T-helper 2 cell treated with Interferon-gamma antibody and Interleukin-4, amounts not matched to agents 100 ng/mL and 5 ng/mL, for 36 hours (primary cell): ENCODE data around the gene B4GALT6. TPM values are rescaled to one million over a fixed set of nuclear protein-coding genes. Genes with fewer than 3 reads are reported as not detected.

Experiments used
- intact Hi-C: fragments of 100-400 bp; cut with micrococcal nuclease; formaldehyde crosslinking; loops from one replicate; pipeline ENCODE4 v1.15.1; 2023
- total RNA-seq: library from RNA; stranded (reverse); gene quantifications from 2 replicates; pipeline ENCODE4 v1.2.3, GENCODE V29; 2022

B4GALT6 gene
- total RNA-seq, 1 donor from 2014 or later: 2.1 TPM

- intact Hi-C loops: no loop called here
Measured at GRCh38 chr18:31637445-31637844, 46.9 kb downstream of the B4GALT6 start.

GRCh38 chr18:31636387-31636786, 48.0 kb downstream of the B4GALT6 start:
- intact Hi-C loops: no loop called here

DNA sequence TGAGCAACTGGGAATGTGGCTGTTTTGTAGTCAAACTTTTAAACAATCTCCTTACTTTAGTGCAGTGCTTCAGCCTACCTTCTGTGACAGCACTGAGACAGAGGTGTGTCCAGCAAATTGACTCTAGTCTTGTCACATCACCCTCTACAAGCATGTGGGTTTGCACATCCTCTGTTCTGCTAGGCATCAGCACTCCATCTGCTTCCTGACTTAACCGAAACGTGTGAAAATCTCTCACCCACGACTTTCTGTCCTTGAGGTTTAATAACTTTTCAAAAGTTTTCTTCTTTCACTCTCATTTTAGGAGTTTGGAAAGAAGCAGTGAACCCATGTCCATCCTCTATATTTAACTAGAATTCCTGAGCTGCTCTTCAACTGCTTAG, 50.1 kb downstream of the B4GALT6 start:
- intact Hi-C loops: no loop called here

DNA sequence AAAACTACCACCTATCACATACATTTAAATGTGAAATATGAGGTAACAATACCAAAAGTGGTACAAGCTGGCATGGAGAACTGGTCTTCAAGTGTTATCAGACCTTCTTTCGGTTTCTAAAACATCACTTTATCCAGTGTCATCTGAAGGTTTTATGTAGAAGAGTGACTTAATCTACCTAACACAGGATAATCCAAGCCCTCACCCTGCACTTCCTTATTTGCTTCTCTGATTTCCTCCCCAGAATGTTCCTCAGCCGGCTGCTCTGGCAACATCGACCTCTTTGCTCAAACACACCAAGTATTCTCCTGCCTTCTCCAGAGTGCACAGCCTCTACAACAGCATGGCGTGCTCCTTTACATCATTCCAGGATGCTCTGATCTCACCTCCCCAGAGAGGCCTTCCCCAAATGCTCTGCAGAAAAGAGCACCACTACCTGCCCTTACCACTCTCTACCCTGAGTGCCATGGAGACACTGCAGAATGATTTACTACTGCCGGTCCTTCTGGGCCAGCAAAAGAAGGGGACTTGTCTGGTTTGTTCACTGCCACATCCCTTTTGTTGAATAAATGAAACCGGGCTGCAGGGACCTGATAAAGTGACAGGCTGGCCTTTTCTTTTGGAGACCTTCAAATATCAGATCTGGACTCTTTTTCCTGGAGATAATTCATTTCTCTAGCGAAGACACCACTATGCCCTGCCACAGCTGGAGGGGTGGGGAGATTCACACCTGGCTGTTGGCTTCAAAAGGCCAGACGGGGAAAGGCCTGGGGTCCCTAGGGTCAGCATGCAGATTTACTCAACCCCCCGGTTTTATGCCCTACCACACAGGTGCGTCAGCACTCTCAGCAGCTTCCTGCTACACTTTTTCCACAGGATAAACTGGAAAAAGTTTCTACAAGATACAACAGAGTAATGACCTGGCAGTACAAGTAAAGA, 50.7 kb downstream of the B4GALT6 start:
- intact Hi-C loops: no loop called here

GRCh38 chr18:31632356-31632755, 52.0 kb downstream of the B4GALT6 start:
- intact Hi-C loops: no loop called here

- intact Hi-C loops: no loop called here
Measured at GRCh38 chr18:31631526-31631925, 52.9 kb downstream of the B4GALT6 start.

GRCh38 chr18:31630549-31630948, 53.8 kb downstream of the B4GALT6 start:
- intact Hi-C loops: no loop called here

DNA sequence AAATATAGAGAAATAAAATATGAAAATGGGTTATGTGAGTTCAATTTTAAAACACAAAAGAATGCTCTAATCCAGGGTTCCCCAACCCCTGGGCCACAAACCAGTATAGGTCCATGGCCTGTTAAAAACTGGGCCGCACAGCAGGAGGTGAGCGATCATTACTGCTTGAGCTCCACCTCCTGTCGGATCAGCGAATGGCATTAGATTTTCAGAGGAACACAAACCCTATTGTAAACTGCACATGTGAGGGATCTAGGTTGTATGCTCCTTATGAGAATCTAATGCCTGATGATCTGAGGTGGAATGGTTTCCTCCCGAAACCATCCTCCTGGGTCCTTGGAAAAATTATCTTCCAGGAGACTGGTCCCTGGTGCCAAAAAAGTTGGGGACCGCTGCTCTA, 58.0 kb downstream of the B4GALT6 start:
- intact Hi-C loops: no loop called here

DNA sequence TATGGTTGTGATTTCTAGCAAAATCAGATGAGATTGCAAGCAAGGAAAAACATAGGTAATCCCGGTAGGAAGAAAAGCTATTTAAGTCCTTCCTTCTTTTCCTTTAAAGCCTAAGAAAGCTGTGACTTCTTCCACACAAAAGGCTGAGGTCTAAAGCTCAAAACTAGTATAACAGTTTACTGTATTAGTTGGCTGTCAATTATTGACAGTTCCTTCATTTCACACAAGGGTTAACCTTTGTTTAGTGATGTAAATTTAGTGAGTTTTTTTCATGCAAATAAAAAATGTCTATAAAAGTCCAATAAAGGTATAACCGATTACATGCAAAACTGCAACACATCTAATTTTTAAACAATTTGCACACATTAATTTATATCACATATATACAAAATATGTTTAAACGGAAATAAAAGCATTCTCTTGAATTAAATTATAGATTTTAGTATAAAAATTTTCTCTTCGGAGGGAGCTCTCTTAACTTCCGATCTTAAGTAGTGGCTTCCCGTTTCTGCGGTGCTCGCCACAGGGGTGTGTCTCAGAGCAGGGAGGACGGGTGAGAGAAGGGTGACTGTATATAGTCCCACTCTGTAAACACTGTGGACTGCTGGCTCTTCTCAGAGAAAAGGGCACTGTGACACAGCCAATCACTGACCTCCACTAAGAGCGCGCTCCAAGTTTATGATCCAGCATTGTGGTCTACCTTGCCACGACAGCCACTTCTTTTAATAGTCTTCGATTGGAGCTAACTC, 59.3 kb downstream of the B4GALT6 start:
- intact Hi-C loops: no loop called here

DNA sequence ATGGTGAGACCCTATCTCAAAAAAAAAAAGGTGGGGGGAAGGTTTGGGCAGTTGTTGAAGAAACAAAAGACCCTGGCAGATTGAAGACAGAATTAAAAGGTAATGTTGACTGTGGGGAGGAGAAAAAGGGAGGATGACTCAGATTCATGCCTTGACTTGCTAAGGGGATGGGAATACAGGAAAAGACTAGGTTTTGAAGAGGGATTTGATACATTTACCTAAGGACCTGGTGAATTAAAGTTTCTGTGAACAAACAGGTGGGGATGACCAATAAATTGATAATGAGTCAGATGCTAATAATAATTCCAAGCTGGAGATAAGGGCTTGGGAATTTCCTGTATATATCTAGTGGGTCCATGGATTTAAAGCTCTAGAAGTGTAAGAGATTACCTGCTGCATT, 65.1 kb downstream of the B4GALT6 start:
- intact Hi-C loops: loop anchor here (10.0 kb wide), 1 partner anchor 106 kb away; no protein-coding TSS in a partner anchor

GRCh38 chr18:31618801-31619200, 65.6 kb downstream of the B4GALT6 start:
- intact Hi-C loops: loop anchor here (10.0 kb wide), 1 partner anchor 106 kb away; no protein-coding TSS in a partner anchor

DNA sequence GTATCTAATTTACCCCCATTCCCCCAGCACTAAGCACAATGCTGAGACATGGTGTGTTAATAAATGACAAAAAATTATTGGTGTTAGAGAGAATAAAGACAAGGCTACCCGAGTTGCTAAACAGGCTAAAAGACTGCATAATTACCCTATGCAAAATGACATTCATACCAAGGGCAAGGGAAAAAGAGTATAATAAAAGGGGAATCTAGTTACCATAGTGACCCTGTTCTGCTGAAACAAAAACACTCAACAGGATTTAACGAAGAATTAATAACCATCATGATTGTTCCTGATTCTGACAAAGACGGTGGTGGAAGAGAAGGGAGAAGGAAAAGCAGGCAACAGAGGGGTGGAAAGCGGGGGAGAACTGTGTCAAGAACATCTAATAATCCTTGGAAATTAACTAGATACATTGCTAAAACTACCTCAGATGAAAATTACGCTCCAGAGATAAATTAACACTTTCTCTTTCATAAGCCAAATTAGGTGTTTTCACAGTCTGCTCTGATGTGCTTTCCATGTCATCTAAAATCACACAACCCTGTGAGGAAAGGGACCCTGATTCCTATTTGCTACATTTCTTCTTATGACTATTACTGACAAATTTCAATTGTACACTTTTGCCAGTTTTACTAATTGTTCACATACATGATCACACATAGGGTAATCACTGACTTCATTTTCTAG, 67.2 kb downstream of the B4GALT6 start:
- intact Hi-C loops: loop anchor here (10.0 kb wide), 1 partner anchor 108 kb away; no protein-coding TSS in a partner anchor

- intact Hi-C loops: loop anchor here (10.0 kb wide), 1 partner anchor 108 kb away; no protein-coding TSS in a partner anchor
Measured at GRCh38 chr18:31616586-31616985, 67.8 kb downstream of the B4GALT6 start.

DNA sequence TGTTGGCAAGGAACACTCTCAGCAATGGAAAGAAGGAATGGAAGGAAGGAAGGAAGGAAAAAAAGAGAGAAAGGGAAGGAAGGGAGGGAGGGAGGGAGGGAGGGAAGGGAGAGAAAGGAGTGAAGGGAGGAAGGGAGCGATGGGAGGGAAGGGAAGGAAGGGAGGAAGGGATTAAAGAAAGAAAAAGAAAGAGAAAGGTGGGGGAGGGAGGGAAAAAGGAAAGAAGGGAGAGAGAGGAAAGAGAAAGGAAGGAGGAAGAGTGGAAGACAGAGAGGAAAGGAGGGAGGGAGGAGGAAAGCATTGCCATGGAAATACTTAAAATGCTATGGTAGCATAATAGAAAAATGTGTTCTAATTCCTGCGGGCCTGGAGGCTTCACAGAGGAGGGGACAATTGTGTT, 70.3 kb downstream of the B4GALT6 start:
- intact Hi-C loops: loop anchor here (10.0 kb wide), 1 partner anchor 111 kb away; no protein-coding TSS in a partner anchor

DNA sequence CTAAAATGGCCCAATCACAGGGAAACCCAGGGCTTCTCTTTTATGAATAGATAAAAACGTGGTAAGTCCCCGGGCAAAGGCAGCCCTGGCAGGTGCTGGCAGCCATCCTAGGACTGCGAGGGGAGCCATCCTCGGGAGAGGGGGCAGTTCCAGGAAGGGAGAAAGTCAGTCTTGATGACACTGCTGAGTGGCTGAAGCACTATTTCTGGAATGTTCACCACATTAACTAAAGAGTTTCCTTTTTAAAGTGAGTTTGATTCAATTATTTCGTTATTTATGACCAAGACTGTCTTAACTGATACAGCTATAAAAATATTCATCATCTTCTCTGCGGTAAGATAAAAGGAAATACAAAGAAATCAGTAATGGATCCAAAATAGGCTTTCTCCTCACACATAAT, 72.3 kb downstream of the B4GALT6 start:
- intact Hi-C loops: loop anchor here (10.0 kb wide), 1 partner anchor 113 kb away; no protein-coding TSS in a partner anchor

GRCh38 chr18:31611511-31611910, 72.9 kb downstream of the B4GALT6 start:
- intact Hi-C loops: loop anchor here (10.0 kb wide), 1 partner anchor 113 kb away; no protein-coding TSS in a partner anchor

DNA sequence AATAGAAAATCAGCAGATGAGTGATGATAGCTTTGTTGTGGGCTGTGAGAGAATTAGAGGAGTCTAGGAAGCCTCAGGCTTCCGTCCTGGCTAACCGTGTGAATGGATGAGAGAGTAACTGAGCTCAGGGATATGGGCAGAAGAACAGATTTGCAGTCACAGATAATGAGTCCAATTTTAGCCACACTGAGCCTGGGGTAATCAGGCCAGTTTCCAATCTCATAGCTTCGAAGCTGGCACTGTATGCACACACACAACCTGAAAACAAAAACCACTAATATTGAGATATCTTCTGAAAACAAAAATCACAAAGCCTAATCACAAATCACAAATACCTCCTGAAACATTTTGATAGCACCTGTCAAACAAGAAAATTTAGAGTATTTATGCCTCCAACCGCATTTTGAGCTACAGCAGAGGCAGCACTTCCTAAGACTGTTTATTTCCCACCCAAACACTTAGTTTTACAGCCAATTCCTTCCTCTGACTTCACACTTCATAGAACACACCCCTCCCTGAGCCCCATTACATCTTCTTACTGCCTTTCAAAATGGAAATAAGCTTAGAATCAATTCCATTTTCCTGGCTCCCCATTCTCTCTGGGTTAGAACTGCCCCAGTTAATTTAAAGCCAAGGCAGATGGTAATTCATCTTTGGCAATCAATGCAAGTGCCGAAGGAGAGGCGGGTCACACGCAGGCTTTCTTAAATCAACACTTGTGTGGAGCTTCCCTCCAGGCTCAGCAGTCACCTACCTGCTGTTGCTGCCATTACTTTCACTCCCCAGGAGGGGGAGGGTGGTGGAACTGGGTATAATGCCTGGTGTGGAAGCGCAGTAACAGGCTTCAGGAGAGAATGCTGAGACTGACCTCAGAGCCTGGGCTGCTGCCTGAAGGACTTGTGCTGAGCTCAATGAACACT, 73.8 kb downstream of the B4GALT6 start:
- intact Hi-C loops: loop anchor here (10.0 kb wide), 1 partner anchor 114 kb away; no protein-coding TSS in a partner anchor

GRCh38 chr18:31609886-31610285, 74.5 kb downstream of the B4GALT6 start:
- intact Hi-C loops: loop anchor here (10.0 kb wide), 1 partner anchor 115 kb away; no protein-coding TSS in a partner anchor

GRCh38 chr18:31607384-31607783, 77.0 kb downstream of the B4GALT6 start:
- intact Hi-C loops: no loop called here

- intact Hi-C loops: no loop called here
Measured at GRCh38 chr18:31606265-31606664, 78.1 kb downstream of the B4GALT6 start.
